T-helper 2 cell treated with Interferon-gamma antibody and Interleukin-4, amounts not matched to agents 100 ng/mL and 5 ng/mL, for 36 hours (primary cell): Measurements from ENCODE around the gene NIFK. TPM values are rescaled to one million over a fixed set of nuclear protein-coding genes. Genes with fewer than 3 reads are reported as not detected.
"Not testable (repeated sequence)": the region's sequence is repeated elsewhere in the genome, so short reads cannot be mapped to it uniquely, and the experiment has no call there.

ENCODE experiments used
- intact Hi-C: fragments of 100-400 bp; cut with micrococcal nuclease; formaldehyde crosslinking; loops from one replicate; pipeline ENCODE4 v1.15.1; 2023
- total RNA-seq: library from RNA; stranded (reverse); gene quantifications from 2 replicates; pipeline ENCODE4 v1.2.3, GENCODE V29; 2022

The NIFK gene
- total RNA-seq, 1 donor from 2014 or later = 87.7 TPM

DNA sequence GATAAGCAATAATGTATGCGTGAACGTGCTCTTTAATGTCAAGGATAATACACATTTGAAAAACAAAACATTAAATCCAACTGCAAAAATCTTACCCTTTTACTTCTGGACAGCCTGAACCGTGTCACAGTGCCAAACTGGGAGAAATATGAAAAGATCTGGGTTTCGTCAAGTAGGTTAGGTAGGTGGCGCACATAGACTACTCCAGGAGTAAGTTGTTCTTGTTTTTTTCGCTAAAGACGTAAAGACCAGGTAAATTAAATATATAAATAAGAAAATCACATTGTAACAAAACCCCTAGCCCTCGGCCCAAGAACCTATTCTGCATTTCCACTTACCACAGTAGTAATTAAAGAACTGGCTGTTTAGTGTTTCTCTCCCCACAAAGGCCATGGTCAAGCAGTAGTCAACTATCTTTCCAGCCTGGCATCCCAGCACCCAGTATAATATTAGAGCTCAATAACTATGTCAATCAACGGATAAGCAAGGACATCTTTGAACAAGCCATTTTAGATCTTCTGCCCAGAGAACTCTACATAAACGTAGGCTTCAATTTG lies 1.1 kb downstream of the NIFK start:
- intact Hi-C loops = loop anchor here (1.0 to 5.0 kb wide), 5 partner anchors 13 to 333 kb away; partner anchors contain the start of genes CLASP1 and RNU4ATAC

DNA sequence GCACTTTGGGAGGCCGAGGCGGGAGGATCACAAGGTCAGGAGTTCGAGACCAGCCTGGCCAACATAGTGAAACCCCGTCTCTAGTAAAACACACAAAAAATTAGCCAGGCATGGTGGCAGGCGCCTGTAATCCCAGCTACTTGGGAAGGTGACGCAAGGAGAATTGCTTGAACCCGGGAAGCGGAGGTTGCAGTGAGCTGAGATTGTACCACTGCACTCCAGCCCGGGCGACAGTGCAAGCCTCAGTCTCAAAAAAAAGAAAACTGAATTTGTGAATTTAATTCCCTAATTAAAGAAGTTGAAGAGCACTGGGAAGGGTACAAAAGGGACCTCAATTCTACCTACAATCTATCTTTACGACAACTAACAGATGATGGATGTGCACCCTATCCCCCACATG lies 2.1 kb downstream of the NIFK start:
- intact Hi-C loops = not testable (repeated sequence)

DNA sequence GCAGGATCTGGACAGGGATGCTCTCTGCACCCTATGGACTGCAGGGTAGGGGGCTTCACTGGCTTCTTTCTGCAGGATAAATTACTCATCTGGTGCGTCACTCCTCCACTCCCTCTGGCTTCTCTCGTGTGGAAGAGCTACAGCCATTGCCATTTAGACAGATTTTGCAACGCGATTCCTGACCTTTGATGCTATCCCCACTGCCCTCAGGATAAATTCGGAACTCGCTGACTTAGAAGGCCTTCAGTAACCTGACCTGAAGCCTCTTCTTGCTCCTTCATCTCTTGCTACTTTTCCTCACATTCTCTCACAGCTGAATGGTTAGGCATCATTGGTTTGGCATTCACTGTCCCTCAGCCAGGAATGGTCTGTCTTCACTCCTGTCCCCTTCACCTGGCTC lies 5.3 kb downstream of the NIFK start:
- intact Hi-C loops = no loop called here

DNA sequence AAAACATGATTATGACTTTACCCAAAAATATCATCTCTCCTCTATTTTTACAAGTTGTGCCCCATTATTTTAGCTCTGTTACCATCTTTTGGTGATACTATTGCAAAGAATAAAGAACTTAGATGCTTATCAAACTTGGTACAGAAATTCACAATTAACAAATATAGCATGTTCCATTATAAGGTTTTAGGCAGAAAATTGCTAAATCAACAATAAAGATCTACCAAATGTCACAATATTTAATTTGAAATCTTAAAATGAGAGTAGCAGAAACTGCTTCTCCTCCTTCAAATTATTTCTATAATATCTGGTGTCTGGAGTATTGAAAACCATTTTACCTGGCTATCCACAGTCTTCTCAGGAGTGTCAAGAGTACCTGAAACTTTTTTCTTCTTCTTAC lies 8.7 kb downstream of the NIFK start:
- intact Hi-C loops = no loop called here

DNA sequence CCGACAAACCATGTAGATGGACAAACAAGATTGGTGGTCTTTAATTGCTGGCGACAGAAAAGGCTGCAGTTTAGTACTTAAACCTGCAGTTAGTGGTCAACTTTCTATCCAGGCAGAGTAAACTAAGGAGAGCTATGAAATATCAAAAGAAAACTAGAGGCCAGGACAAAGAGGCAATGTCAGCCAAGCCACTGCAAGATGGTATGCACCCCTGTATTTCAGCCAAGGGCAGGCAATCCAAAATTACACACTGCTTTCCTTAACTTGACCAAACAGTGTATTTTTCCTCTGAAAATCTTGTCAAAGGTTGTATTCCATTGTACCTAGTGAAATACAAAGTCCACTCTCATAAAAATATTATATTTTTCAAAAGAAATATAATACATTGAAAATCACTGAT lies 9.3 kb downstream of the NIFK start:
- intact Hi-C loops = no loop called here

DNA sequence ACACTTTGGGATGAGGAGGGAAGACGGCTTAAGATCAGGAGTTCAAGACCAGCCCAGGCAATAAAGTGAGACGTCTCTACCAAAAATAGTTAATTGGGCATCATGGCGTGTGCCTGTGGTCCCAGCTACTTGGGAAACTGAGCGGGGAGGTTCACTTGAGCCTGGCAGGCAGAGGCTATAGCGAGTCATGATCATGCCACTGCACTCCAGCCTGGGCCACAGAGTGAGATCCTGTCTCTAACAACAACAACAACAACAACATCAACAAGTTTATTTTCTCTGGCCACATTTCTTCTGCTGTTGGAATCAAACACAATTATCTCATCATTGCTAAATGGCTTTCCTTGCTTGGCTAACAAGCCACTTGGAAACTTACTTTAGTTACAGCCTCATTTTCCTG lies 13.4 kb downstream of the NIFK start:
- intact Hi-C loops = loop anchor here (2.0 kb wide), 1 partner anchor 13 kb away; the partner anchor contains the start of gene NIFK

DNA sequence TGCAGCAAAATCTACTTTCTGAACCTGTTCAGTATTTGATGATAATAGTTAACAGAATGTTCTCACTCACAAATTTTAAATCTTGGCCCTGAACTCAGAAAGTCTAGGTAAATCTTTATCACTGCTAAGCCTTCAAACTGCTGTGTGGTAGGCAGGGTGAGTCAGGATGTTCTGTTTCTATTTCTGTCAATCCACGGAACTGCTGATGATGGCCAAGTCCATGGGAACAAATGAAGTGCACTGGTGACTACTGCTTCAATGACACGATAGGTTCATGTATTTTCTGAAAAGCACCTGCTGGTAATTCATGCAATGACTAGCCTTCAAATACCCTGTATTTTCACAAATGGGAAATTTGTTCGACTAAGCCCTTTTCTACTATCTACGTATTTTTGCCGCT lies 14.2 kb downstream of the NIFK start:
- intact Hi-C loops = loop anchor here (1.0 to 2.0 kb wide), 2 partner anchors 14 to 192 kb away; partner anchors contain the start of genes NIFK and RNU4ATAC

DNA sequence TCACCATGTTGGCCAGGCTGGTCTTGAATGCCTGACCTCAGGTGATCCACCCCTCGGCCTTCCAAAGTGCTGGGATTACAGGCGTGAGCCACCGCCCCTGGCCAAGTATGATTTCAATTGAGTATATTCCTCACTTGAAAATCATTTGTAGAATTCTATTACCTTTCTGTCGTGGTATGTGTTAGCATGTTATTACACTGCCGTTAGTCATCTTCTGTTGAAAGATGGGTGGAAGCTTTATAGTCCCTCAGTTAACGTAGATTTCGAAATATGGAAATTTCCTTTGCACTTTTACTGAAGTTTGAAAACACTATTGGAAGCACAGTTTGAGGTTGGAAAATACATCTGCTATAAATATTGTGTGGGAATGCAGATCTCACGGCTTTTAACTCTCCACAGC lies 14.7 kb downstream of the NIFK start:
- intact Hi-C loops = loop anchor here (1.0 to 2.0 kb wide), 2 partner anchors 15 to 192 kb away; partner anchors contain the start of genes NIFK and RNU4ATAC

DNA sequence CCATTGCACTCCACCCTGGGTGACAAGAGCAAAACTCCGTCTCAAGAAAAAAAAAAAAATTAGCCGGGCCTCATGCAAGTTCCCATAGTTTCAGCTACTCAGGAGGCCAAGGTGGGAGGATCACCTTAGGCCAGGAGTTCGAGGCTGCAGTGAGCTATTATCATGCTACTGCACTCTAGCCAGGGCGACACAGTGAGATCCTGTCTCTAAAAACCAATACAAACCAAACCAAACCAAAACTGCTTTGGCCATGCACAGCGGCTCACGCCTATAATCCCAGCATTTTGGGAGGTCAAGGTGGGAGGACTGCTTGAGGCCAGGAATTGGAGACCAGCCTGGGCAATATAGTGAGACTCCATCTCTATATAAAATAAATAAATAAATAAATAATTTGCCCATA lies 19.1 kb downstream of the NIFK start:
- intact Hi-C loops = loop anchor here (5.0 to 10.0 kb wide), 2 partner anchors 120 to 633 kb away; no protein-coding TSS in a partner anchor

DNA sequence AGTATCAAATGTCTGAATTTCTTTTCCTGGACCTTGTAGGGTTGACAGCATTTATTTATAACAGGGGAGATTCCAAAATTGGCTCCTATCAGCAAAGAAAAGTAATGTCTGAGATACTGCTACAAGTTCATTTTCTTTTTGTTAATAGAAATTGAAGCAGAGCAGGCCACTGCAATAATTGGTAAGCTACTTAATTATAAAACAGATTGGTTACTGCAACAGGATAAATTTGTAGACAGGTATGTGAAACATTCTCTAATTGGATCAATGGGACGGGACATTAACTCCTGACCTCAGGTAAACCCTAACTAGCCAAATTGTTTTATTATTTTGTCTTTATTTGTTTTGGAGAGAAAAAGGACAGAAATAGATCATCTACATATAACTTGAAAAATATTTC lies 20.5 kb downstream of the NIFK start:
- intact Hi-C loops = loop anchor here (5.0 to 10.0 kb wide), 2 partner anchors 119 to 631 kb away; no protein-coding TSS in a partner anchor

DNA sequence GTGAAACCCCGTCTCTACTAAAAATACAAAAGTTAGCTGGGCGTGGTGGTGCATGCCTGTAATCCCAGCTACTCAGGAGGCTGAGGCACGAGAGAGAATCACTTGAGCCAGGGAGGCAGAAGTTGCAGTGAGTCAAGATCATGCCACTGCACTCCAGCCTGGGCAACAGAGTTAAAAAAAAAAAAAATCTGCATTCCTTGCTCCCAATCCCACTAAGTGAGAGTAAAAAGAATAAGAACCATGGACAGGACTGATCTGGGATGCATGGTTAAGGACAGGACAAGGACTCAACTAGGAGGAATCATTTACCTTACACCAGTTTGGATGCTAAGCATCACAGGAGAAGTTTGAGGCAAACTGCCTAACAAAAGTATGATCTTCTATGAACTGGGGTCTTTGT lies 25.2 kb downstream of the NIFK start:
- intact Hi-C loops = loop anchor here (10.0 kb wide), 1 partner anchor 627 kb away; no protein-coding TSS in a partner anchor

DNA sequence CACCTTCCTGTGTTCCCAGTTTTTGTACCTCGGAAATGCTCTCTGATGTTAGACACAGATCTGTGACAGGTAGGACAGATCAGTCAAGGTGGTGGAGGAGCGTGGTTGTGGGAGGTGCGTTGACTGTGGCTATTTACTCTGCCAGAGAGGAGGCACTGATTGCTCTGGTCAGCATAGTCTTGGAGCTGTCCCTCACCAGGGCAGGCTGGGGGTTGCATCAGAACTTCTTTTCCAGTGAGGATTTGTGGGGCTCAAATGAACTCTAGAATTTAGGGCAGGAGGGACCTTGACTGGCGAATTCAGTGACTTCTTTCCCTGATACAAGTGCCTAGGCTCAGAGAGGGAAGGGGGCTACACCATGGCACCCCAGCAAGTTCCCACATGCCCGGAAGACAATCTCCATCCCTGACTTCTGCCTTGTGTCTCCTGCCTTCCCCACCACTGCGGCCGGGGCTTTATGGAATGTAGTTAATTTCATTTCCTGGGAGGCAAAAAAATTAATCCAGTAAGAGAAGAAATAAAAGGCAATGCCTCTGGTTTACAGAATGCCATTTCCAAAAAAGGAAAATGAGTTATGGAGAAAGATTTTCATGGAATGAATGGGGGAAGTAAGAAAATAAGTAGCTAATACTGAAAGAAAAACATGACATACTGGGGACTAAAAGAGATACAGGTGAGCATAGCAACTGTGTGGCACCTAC lies 26.1 kb downstream of the NIFK start:
- intact Hi-C loops = loop anchor here (10.0 kb wide), 1 partner anchor 626 kb away; no protein-coding TSS in a partner anchor

DNA sequence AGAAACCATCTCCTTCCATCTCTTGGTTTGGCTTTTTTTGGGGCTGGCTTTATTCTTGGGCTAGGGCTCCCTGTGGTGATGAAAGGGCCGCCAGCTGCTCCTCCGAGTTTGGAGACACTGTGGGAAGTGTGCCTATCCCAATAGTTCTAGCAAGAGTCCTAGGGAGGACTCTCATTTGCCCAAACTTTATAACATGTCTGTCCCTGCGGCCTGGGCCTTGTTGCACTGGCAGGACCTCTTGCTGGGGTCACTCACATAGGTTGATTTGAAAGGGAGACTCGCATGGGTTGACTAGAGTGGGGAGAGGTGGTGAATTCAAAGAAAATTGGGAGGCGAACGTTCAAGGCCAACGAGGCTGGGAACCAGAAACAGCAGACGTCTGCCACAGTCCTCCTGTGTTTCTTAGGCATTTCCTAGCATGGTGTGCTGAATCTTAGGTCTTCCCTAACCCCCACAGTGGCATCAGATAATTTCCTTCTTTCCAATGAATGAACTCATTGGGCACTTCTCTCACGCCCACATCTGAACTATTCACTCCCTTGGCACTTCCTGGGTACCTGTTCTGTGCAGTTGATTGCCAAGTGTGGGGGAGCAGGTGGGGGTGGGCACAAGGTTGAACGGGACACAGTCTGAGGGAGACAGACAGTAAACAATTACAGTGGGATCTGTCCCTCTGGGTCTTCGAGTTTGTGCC lies 26.8 kb downstream of the NIFK start:
- intact Hi-C loops = loop anchor here (10.0 kb wide), 1 partner anchor 625 kb away; no protein-coding TSS in a partner anchor

DNA sequence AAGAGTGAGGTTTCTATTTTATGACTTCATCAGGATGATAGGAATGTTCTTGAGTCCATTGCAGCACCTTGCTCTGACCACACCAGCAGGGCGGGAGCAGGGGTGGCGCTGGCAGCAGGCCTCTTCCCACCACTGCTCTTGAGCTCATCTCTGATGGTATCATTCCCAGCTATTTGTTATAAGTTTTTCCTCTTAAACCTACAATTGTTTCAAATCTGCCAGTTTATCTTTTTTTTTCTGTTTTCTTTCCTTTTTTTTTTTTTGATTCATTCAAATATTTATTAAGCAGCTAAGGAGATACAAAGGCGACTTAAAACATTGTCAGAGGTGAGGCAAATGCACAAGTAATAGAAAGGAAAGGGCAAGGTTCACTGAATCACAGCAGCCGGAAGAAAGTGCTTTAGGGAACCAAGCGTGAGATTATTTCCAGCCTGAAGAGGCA lies 28.7 kb downstream of the NIFK start:
- intact Hi-C loops = no loop called here

DNA sequence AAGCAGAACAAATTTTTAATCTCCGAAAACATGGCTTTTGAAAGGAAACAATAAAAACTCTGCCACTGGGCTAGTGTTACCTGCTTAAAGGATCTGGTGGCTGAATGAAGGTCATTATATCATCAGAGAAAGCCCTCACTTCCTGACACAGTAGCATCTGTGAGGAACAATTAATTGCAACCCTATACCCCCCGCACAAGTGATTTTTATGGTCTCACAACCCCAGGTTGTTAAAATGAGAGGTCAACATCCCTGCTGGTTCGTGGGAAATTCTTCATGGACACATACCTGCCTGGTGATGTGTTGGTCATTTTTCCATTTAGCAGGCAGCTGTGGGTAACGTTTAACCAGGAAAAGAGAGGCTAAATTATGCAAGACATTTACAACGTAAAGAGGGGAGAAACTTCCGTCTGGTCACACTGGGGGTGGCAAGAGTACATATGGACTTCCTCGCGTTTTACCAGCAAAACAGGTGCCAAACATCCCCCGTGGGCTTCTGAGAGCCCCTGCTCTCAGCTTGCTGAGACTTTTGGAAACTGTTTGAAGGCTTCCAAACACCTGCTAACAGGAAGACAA lies 29.2 kb downstream of the NIFK start:
- intact Hi-C loops = no loop called here

DNA sequence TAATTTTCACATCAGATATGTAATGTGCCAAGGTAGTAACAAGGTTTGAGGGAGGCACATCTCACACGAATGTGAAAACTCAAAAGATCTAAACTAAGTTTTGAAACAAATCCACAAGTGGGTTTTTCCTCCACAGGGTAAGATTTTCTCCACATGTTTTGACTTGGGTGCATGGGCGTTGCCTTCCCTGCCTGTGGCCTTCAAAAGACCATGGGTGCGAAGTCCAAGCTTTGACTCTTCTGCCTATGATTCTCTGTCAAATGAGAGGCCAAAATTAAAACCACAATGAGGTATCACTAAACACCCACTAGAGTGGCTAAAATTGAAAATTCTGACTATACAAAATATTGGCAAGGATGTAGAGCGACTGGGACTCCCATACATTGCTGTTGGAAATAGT lies 30.7 kb downstream of the NIFK start:
- intact Hi-C loops = no loop called here

DNA sequence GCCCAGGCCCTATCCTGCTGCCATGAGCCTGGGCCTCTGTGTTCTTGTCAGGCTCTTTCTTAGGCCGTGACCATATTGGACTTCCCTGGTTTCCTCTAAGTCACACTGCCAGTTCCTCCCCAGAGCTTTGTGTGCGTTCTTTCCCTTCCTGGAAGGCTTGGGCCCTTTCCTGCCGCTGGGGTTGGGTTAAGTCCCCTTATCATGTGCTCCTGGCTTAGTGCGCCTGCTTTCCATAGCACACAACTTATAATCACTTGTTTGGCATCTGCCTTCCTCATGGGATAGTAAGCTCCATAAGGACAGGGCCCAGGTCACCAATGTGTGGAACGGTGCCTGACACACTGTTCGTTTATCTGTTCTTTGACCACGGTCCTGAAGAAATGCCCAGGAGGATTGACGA lies 31.3 kb downstream of the NIFK start:
- intact Hi-C loops = no loop called here

DNA sequence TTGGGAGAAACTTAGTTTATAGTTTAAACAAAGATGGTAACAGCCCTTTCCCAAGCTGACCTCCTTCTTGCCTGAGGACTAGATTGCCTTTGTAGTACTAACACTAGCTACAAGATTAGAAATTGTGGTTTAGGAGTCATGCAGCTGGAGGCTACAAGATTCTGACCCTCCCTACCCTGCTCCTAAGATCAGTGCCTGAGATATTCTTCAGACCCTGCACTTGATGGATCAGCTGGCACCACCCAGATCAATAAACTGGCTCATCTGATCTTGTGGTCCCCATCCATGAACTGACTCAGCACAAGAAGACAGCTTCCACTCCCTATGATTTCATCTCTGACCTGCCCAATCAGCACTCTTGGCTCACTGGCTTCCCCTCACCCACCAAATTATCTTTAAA lies 34.9 kb downstream of the NIFK start:
- intact Hi-C loops = not testable (repeated sequence)

DNA sequence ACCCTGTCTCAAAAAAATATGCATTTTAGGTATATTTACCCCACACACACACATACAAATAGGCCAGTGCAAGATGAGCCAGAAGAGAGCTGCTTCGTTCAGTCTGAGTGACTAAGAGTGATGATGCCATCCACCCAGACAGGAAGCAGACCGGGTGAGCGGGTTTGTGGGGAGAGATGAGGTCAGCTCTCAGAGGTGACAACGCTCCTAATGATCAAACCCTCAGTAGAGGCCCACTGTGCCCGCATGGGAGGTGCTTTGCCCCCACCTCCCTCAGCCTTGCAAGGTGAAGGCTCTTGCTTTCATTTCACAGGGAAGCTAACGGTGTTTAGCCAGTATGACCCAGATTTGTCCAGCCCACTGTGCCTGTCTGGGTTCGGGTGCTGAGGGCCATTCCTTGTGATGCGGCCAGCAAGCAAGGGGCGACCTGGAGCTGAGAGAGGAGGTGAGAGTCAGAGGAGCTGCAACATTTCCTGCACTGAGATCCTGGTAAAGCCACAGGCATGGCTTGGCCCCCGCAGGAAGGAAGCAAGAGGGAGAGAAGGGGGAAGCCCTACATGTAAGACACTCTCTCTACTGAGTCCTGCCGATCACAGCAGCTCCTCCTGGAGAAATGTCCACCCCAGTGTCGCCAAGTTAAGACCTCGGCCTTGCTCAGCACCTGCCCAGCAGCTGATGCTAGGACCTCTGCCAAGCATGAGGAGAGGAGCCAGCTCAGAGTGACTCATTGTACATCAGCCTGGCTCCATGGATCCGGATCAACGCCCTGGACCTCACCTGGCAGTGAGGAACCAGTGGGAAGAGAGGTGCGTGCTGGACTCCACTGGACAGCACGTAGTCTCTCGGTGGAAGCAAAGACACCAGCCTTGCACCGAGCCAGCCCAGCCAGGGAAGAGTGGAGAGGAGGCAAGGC lies 37.0 kb downstream of the NIFK start:
- intact Hi-C loops = loop anchor here (1.0 to 2.0 kb wide), 5 partner anchors 19 to 169 kb away; partner anchors contain the start of genes CLASP1, NIFK, RNU4ATAC and TSN

DNA sequence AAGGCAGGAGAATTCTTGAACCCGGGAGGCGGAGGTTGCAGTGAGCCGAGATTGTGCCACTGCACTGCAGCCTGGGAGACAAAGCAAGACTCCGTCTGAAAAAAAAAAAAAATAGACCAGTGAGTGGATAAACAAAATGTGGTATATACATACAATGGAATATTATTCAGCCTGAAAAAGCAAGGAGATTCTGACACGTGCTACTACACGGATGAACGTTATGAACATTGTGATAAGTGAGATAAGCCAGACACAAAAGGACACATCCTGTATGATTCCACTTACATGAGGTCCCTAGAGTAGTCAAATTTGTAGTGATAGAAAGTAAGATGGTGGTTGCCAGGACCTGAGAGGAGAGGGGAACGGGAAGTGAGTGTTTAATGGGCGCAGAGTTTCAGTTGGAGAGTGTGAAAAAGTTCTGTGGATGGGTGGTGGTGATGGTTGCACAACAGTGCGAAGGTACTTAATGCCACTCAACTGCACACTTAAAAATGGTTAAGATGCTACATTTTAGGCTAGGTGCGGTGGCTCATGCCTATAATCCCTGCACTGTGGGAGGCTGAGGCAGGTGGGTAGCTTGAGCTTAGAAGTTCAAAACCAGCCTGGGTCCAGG lies 38.3 kb downstream of the NIFK start:
- intact Hi-C loops = loop anchor here (2.0 kb wide), 1 partner anchor 20 kb away; no protein-coding TSS in a partner anchor
